Measurements from ENCODE around the gene DERL2.

DERL2 gene

DNA sequence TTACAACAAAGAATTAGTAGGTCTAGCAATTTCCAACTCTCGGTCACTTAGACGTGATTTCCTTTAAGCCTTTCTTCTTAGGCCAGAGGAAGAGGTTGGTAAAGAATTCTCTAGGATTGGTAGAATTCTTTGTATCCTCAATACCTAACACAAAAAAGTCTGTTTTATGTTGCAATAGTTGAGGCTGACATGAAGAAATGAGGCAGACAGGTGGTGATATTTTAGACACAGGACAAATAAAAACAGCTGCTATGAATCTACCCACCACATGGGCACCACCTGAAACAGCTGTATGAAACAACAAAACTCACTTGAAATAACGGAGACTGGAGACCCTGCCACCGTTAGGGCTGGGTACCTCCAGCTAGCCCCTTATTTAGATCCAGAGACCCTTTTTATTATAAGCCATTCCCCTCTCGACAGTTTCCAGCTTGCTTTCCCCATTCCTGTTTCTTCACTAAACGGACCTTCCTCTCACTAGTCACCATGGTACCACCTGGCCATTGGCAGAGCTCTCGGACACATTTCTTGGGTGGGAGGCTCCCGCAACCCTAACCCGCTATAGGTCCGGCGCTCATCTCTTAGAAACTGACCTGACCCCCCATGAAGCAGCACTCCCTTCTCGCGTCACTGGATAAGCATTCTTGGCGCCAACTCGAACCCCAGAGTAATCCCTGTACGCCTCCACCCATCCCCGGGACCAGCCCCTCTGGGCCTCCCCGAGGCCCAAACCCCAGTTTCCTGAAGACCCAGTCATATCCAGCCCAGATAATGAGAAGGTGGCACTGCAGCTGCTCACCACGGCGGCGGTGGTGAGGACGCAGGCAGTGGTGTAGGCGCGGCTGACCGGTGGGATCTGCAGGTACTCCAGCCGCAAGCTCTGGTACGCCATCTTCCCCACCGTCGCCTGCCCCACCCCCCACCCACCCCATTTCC, at the start of gene DERL2:
DERL2 (minus strand) TSS at position 909 of the 936 bp plus-strand sequence; CDS start at position 892, 17 bp downstream.
- no peak for DNase-seq
- in situ Hi-C loops (cut with MboI; ENCODE audit: low pct_unique_long_range_greater_than_20kb, low sequenced_read_pairs) = no loop called here

DNA sequence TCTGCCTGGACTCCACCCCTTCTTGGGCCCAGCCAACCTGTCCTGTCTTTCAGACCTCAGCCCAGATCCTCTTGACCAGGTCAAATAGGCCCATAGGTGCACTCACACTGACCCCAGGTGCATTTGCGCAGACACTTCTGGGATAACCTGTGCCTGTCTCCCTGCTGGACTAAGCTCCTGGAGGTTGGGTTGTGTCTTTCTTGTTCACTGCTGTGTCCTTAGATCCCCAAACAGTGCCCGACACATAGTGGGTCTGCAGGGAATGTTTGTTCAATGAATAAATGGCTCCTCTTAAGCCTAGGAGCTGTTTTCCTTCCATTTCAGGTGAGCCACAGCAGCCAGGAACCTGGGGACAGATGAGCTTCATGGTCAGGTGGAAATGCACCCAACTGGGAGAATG, 49.5 kb upstream of the DERL2 start:
- DNase-seq = no peak
- in situ Hi-C loops (cut with MboI; ENCODE audit: low pct_unique_long_range_greater_than_20kb, low sequenced_read_pairs) = no loop called here

DNA sequence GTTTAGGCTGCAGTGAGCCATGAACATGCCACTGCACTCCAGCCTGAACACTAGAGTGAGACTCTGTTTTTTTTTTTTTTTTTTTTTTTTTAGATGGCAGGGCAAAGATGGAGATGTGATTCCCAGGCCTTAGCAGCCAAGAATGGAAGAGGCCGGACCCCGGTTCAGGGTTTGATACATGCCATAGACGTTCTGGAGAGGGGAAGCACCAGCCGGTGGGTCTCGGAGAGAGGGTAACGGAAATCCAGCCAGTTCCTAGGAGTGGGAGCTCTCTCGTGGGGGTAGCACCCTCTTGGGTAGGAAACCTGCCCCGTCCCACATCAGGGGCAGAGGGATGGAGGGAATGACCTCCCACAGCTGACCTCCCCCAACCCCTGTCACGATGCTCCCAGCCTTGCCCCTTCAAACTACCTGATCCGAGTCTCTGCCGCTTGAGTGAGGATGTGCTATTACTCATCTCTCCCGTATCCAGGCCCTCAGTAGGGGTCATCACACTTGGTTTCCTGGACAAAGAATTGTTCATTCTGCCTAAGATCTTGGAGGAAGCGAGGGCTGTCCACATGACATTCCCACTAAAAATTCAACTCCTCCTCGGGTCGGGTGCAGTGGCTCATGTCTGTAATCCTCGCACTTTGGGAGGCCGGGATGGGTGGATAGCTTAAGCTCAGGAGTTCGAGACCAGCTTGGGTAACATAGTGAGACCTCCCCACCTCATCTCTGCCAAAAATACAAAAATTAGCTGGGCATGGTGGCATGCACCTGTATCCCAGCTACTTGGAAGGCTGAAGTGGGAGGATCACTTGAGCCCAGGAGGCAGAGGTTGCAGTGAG, 47.7 kb upstream of the DERL2 start:
- DNase-seq = no peak
- in situ Hi-C loops (cut with MboI; ENCODE audit: low pct_unique_long_range_greater_than_20kb, low sequenced_read_pairs) = no loop called here

DNA sequence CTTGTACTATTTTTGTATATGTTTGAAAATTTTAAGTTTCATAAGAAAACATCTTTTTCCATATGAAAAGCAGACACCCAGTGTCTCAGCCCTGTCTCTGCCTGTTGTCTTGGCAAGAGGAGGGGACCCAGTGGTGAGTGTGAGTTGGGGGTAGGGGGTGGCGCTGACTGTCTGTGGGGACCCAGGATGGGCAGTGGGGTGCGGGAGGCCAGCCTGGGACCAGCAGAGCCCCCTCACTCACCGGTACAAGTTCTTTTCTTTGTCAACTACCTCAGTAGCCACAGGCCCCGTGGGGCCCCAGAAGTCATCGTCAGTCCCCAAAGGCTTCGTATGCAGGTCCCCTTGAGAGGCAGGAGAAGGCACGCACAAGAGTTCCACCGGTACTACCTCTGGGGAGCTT, 46.6 kb upstream of the DERL2 start:
- in situ Hi-C loops (cut with MboI; ENCODE audit: low pct_unique_long_range_greater_than_20kb, low sequenced_read_pairs) = no loop called here
- DNase-seq = no peak

DNA sequence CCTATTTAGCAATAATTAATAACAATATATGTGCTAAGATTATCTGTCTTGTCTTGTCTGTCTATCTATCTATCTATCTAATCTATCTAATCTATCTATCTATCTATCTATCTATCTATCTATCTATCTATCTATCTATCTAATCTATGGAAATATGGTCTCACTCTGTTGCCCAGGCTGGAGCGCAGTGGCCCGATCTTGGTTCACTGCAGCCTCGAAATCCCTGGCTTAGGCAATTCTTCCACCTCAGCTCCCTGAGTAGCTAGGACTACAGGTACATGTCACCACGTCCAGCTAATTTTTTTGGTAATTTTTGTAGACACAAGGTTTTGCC, 45.1 kb upstream of the DERL2 start:
- no peak for DNase-seq
- in situ Hi-C loops (cut with MboI; ENCODE audit: low pct_unique_long_range_greater_than_20kb, low sequenced_read_pairs) = no loop called here

DNA sequence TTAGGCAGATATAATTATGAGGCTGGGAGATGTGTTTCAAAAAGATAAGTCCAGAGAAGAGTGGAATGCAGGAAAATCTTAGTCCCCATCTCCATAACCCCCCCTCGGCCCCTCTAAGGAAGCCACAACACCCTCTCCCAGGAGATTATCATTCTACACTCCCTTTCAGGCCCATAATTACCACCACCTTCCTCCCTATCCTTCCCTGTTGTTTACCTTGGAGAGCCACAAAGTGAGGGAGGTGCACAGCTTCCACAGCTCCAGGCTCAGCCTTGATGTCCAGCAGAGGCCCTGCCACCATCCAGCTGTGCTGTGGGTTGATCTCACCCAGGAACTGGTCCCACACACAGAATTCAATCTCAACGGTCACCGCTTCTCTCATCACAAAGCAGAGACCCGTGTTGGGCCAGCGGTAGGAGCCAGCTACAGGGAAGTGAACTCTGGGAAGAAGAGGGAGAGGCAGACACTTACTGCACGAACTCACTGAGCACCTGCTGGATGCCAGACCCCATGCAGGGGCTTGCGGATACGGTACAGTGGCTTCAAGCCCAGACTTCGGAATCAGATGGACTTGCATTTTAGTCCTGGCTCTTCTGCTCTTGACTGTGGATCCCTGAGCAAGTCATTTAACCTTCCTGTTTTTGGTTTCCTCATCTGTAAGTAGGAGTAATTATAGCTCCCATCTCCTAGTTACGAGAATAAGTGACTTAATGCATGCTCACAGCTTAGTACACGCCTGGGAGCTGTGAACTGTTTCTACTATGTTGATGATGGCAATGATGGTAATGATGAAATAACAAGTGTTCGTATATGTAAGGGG, 44.5 kb upstream of the DERL2 start:
- no peak for DNase-seq
- in situ Hi-C loops (cut with MboI; ENCODE audit: low pct_unique_long_range_greater_than_20kb, low sequenced_read_pairs) = no loop called here

DNA sequence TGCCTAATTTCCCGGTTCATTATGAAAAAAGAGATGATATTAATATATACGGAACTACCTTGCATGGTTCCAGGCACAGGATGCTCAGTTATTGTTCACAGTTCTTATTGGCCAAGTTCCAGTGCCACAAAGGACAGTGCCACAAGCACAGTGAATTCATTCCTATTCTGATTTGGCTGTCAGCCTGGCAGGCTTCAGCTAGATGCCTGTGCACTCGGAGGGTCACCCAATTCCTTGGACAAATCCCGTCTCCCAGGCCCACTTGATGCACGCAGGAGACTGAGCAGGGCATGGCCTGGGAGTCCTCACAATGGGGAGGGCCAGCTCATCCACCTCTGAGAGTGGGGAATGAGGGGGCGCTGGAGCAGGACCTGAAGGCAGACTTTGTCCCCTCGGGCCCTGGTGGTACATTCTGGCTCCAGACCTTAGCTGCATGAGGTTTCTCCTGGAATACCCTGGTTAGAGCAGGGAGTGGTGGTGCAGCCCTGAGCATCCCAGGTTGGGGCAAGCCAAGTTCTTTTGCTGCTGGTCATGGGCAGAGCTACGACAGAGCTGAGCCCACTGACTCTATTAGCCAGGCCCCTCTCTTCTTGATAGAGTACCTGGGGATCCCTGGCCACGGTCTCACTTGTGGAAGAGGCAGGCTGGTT, 41.7 kb upstream of the DERL2 start:
- in situ Hi-C loops (cut with MboI; ENCODE audit: low pct_unique_long_range_greater_than_20kb, low sequenced_read_pairs) = no loop called here

DNA sequence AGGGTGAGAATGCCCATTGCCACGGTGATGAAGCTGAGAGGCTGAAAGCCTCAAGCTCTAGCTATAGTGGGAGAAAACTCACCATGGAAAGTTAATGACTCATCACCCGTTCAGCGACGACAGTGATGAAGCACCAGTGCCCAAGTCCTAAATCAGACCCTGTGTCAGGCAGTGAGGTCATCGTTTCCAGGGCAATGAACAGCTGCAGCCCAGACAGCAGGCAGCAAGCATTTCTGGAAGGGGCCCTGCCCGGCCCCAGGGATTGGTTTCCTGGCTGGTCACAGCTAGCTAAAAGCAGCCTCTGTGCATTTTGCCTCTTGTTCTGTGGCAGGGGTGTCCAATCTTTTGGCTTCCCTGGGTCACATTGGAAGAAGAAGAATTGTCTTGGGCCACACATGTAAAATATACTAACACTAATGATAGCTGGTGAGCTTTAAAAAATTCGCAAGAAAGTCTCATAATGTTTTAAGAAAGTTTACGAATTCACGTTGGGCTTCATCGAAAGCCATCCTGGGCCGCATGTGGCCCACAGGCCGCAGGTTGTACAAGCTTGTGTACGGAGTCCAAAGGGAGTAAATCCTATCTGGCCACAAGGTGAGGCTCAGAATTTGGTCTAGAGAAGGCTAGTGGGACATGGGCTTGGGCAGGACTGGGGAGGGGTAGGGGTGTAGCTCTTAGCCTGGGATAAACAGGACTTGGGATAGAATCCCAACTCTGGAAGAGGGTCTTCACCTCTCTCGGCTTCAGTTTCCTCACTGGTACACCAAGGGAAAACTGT, 41.0 kb upstream of the DERL2 start:
- in situ Hi-C loops (cut with MboI; ENCODE audit: low pct_unique_long_range_greater_than_20kb, low sequenced_read_pairs) = no loop called here
- peak; percentile 39 for DNase-seq

More for the DNA sequence above, 41.7 kb upstream of the DERL2 start:
- DNase-seq = no peak

DNA sequence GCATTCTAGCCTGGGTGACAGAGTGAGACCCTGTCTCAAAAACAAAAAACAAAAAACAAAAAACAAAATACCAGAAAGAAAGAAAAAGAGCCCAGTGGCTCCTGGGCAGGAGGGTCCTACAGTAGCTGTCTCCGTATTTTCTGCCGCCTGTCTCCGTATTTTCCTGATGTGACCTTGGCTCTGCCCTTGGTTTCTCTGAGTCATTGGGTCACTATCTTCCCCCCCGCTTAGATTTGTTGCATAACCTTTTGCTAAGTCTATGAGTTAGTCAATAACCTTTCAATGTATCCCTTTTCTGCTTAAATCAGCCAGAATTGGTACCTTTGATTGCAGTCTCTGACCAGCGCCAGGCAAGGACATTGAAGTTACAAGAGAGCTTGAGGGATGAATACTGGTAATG, 37.3 kb upstream of the DERL2 start:
- in situ Hi-C loops (cut with MboI; ENCODE audit: low pct_unique_long_range_greater_than_20kb, low sequenced_read_pairs) = no loop called here
- no peak for DNase-seq

DNA sequence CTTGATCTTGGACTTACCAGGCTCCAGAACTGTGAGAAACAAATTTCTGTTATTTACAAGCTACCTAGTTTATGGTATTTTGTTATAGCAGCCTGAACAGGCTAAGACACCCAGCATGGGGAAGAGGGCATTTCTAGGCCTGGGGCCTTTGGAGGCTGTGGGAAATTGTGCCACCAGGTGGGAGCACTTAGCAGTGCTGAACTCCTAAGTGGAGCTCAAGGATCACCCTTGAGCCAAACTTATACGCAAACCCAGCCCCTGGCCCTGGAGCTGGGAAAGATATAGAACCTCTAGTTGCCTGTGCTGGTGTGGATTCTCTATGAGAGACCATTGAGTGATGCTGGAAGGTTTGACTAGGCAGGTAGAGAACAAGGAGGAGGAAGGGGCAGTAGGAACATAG, 36.5 kb upstream of the DERL2 start:
- DNase-seq = no peak
- in situ Hi-C loops (cut with MboI; ENCODE audit: low pct_unique_long_range_greater_than_20kb, low sequenced_read_pairs) = no loop called here

DNA sequence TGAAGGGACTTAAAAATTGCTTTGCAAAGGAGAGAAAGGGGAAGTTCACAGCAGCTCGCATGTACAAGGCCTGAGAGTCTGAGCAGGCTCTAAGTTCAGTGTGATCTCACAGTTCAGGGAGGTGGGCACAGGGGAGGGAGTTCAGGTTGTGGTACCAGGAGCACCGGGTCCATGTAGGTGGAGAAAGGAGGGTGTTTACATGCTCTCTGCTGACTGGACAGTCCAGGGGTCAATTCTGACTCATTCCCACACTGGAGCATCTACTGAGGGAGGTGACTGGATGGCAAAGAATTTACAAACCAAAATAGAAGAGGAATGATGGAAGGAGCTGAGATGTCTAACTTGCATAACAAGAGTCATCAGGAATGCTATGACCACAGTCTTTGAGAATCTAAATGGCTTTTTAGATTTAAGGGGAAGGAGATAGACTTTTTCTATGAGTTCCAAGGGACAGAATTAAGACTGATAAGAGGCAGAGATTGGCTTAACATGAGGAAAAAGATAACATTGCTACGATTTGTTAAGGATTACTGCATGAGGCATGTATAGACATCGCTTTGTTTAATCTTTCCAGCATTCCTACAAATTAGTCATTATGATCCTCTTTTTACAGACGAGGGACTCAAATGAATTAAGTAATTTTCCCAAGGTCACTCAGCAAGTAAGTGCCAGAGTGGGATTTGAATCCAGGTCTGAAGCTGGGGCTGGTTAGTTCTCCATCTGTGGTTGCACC, 30.2 kb upstream of the DERL2 start:
- DNase-seq = peak; percentile 36
- in situ Hi-C loops (cut with MboI; ENCODE audit: low pct_unique_long_range_greater_than_20kb, low sequenced_read_pairs) = no loop called here

DNA sequence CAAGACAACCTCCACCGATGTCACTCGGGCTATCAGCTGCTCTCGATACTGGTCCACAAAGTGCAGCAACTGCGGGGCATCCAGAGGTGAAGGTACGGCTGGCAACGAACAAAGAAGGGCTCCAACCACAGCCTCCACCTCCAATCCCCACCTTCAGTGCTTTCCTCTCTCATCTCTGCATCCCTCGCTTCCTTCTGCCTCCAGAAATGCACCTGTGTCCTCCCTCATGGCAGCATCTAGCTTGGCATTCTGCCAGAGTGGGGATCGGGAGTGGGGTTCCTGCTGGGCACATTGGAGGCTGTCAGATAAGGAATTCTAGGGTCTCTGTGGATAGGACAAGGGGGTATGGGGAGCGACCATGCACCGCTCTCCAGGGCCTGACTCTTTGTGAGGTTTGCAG, 29.0 kb upstream of the DERL2 start:
- DNase-seq = no peak
- in situ Hi-C loops (cut with MboI; ENCODE audit: low pct_unique_long_range_greater_than_20kb, low sequenced_read_pairs) = no loop called here

DNA sequence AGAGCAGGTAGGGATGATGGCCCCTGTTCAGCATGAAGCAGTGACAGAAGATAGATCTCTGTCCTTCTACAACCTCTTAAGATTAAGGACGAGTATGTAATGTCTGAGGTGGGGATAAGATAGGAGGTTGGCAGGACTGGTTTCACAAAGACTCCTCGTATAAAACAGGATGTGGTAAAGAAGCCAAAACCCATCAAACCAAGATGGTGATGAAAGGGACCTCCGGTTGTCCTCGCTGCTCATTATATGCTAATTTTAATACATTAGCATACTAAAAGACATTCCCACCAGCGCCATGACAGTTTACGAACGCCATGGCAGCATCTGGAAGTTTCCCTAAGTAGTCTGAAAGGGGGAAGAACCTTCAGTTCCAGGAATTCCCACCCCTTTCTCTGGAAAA, 27.6 kb upstream of the DERL2 start:
- in situ Hi-C loops (cut with MboI; ENCODE audit: low pct_unique_long_range_greater_than_20kb, low sequenced_read_pairs) = no loop called here
- DNase-seq = peak; percentile 34

DNA sequence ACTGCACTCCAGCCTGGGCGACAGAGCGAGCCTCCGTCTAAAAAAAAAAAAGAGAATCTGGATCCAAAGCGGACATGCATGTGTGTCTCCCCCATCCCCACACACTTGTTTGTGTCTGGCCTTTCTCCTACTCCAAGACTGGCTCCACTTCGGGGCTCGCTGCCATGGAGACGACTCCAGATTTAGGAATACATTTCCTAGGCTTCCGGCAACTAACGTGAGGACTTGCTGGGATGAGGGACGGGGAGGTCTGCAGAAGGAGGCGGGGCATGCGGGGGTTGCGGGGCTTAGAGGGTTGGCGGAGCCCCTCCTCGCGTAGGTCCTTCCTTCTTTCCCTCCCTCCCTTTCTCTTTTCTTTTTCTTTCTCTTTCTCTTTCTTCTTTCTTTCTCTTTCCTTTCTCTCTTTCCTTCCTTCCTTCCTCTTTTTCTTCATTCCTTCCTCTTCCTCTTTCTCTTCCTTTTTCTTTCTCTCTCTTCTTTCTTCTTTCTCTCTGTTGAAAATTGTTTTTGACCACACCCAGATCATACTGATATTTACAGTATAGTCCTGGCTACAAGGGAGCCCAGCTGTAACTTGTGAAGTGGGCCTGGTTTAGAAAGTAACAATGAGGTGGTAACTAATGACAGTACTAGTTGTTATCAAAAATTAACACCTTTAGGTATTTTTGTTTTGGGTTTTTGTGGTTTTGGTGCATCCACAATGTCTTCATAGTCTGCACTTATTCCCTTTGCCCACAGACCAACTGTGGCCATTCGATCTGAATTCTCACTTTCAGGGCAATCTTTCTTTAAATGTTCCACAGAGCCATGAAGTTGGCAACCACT, 25.6 kb upstream of the DERL2 start:
- in situ Hi-C loops (cut with MboI; ENCODE audit: low pct_unique_long_range_greater_than_20kb, low sequenced_read_pairs) = no loop called here
- no peak for DNase-seq

DNA sequence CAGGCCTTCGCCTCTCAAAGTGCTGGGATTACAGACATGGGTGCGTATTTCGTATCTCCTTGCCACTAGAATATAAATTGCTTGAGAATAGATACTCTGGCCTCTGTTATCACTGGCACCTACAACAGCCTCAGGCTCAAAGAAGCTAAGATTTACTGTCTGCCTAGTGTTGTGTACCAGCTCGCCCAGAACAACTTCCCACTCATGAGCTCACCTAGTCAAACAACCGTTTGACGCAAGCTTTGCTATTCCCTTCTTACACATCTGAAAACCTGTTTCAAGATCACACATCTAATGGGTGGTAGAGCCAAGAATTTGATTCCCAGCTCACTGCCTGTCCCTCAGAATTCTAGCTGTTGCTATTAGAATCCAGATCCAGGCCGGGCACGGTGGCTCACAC, 24.8 kb upstream of the DERL2 start:
- in situ Hi-C loops (cut with MboI; ENCODE audit: low pct_unique_long_range_greater_than_20kb, low sequenced_read_pairs) = no loop called here
- no peak for DNase-seq

DNA sequence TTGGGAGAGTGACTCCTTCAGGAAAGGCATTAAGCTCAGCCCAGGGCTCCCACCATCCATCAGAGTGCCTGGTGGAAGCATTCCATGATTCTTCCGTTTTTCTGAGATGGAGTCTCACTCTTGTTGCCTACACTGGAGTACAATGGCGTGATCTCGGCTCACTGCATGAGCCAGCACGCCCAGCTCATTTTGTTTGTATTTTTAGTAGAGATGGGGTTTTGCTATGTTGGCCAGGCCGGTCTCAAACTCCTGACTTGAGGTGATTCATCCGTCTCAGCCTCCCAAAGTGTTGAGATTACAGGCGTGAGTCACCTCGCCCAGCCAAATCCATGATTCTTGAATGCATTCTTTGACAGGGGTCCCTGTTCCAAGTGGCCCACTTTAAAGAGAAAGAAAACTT, 23.5 kb upstream of the DERL2 start:
- in situ Hi-C loops (cut with MboI; ENCODE audit: low pct_unique_long_range_greater_than_20kb, low sequenced_read_pairs) = no loop called here
- DNase-seq = no peak

DNA sequence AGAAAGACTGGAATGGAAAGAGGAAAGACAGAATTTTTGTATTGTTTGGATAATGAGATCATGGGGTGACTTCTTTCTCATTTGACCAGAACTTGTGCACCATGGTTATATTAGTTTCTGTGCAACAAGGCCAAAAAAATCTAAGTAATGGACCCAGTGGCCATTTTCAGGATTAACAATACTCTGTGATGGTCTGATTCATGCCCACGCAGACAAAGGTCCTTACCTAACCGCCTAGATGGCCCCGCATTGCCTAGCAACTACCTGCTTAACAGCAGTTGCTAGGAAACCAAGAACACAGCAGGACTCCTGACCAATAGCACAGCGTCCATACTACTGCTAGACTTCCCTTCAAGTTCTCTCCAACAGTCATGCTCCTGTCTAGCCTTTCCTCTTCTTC, 22.8 kb upstream of the DERL2 start:
- in situ Hi-C loops (cut with MboI; ENCODE audit: low pct_unique_long_range_greater_than_20kb, low sequenced_read_pairs) = no loop called here
- DNase-seq = no peak
